Epithelial cell of esophagus (primary cell): Measurements from ENCODE around the gene ELOVL3.
"Not testable (repeated sequence)": the region's sequence is repeated elsewhere in the genome, so short reads cannot be mapped to it uniquely, and the experiment has no call there.

Source experiments
- DNase-seq: peaks from one replicate; pipeline ENCODE4 v3.0.0; 2010; ENCODE audit warnings: low read depth
- H3K4me3 ChIP-seq: 2 replicates; pipeline ENCODE4 v1.5.1; 2011; ENCODE audit warnings: mild to moderate bottlenecking, low read length, control low read depth
- TF ChIP-seq, protein P1 (sequence below): IDR thresholded peaks from 2 replicates; pipeline ENCODE4 v1.5.1; 2011; ENCODE audit warnings: low read depth, mild to moderate bottlenecking, low read length, control low read depth, inconsistent platforms; ENCODE audit not compliant: insufficient read depth; ENCODE audit errors: missing control alignments

ELOVL3 gene

DNA sequence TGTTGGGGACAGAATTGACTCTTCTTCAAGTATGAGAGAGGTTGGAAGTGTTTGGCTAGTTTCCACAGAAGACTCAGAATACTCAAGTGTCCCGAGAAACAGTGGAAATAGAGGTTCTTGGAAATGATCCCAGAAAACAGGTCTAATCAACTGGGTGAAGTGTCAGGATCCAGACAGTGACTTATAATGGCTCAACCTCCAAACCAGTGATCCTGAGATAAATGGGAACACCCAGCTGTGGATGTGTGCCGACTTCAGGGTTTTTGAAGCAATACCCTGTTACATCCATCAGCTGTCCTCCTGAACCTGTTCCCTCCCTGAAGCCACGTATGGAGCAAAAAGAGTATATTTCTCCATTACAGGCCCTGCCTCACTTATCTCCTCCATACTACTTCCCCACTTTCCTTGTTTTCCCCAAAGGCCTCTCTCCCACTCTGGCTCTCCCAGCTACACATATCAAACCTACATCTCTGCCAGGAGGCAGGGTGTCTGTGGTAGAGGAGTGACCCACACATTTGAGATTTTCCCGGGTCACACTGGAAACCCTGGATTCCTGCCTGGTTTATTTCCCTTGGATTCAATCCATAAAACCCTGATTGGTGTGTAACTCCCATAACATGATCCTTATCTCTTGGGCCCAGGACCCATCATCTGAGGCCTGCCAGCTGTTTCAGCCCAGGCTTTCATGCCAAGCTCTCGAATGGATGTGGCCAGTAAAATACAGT lies 17.6 kb upstream of the ELOVL3 start:
- no peak overlapping the region for H3K4me3 ChIP-seq
- DNase-seq: no peak
- TF ChIP-seq, protein P1, sequence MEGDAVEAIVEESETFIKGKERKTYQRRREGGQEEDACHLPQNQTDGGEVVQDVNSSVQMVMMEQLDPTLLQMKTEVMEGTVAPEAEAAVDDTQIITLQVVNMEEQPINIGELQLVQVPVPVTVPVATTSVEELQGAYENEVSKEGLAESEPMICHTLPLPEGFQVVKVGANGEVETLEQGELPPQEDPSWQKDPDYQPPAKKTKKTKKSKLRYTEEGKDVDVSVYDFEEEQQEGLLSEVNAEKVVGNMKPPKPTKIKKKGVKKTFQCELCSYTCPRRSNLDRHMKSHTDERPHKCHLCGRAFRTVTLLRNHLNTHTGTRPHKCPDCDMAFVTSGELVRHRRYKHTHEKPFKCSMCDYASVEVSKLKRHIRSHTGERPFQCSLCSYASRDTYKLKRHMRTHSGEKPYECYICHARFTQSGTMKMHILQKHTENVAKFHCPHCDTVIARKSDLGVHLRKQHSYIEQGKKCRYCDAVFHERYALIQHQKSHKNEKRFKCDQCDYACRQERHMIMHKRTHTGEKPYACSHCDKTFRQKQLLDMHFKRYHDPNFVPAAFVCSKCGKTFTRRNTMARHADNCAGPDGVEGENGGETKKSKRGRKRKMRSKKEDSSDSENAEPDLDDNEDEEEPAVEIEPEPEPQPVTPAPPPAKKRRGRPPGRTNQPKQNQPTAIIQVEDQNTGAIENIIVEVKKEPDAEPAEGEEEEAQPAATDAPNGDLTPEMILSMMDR: no peak

DNA sequence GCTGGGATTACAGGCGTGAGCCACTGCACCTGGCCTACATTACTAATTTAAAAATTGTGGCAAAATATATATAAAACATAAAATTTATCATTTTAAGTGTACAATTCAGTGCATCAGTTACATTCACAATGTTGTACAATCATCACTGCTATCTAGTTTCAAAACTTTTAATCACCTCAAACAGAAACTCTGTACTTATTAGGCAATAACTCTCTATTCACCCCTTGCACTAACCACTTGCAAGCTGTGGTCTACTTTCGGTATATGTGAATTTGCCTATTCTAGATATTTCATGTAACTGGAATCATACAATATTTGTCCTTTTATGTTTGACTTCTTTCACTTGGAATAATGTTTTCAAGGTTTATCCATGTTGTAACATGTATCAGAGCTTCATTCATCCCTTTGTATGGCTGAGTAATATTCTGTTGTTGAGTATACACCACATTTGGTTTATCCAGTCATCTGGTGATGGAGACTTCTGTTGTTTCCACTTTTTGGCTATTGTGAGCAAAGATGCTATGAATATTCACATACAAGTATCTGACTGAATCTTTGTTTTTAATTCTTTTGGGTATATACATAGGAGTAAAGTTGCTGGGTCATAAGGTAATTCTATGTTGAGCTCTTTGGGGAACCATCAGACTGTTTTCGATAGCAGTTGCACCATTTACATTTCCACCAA lies 14.3 kb upstream of the ELOVL3 start:
- TF ChIP-seq, protein P1: no peak
- DNase-seq: no peak
- H3K4me3 ChIP-seq: no peak overlapping the region

DNA sequence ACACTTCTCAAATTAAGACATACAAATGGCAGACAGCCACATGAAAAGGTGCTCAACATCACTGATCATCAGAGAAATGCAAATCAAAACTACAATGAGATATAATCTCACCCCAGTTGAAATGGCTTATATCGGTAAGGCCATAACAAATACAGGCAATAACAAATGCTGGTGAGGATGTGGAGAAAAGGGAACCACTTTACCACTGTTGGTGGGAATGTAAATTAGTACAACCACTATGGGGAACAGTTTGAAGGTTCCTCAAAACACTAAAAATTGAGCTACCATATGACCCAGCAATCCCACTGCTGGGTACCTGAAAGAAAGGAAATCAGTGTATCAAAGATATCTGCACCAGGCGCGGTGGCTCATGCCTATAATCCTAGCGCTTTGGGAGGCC lies 12.5 kb upstream of the ELOVL3 start:
- H3K4me3 ChIP-seq, DNase-seq: not testable (repeated sequence)

DNA sequence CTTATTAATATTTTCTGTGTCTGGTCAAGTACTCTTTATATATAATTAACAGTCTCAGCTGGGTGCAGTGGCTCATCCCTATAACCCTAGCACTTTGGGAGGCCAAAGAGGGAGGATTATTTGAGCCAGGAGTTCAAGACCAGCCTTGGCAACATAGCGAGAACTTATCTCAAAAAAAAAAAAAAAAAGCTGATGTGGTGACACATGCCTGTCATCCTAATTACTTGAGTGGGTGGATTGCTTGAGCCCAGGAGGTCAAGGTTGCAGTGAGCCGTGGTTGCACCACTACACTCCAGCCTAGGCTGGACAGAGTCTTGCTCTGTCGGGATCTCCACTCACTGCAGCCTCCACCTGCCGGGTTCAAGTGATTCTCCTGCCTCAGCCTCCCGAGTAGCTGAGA lies 6.7 kb upstream of the ELOVL3 start:
- H3K4me3 ChIP-seq: no peak overlapping the region
- TF ChIP-seq, protein P1: no peak
- no peak for DNase-seq

DNA sequence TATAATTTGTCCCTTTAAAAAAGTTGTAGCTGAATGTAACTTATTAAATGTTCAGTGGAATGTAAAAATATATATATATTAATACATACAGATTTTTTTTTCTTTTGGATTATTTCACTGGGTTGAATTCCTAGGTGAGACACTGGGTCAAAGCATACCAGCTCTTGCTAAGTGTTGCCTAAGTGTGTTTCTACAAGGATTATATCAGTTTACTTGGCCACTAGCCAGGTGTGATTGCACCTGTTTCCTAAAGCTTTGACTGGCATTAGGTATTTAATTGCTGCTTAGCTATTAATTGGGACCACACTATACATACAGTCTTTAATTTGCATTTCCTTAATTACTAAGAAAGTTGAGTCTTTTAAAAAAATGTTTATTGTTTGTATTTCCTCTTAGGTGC lies 5.5 kb upstream of the ELOVL3 start:
- DNase-seq: peak; percentile 34
- no peak overlapping the region for H3K4me3 ChIP-seq
- TF ChIP-seq, protein P1: no peak

DNA sequence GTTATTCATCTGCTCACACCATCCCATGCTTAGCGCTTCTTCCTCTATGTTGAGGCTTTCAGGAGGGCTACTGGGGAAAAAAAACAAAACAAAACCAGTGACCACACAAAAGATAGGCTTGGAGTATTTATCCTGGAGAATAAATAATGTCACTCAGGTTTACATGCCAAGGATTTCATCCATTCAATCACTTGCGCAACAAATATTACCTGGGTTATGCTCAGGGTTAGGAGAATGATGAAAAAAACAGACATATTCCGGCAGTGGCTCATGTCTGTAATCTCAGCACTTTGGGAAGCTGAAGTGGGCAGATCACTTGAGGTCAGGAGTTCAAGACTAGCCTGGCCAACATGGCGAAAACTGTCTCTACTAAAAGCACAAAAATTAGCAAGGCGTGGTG lies 3.3 kb upstream of the ELOVL3 start:
- H3K4me3 ChIP-seq: no peak overlapping the region
- TF ChIP-seq, protein P1: no peak
- DNase-seq: no peak

DNA sequence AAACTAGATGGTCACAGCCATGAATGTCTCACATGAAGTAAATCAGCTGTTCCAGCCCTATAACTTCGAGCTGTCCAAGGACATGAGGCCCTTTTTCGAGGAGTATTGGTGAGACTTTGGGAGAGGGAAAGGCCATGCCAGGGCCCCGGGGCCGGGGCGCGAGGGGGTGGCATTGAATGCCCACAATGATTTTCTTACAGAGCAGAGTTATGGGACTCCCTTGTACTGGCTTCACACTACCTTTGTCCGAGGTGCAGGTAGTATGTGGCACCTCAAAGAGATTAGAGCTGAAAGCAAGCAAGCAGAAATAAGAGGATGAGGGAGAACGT lies 407 bp downstream of the ELOVL3 start:
- TF ChIP-seq, protein P1: no peak
- no peak for DNase-seq
- H3K4me3 ChIP-seq: peak overlapping the region; percentile 16
